Upper lobe of left lung (tissue), 4 donors: Measurements from ENCODE around the gene EXOC6B.

ENCODE experiments used
- EP300 ChIP-seq, 4 donors: sonication (generic); formaldehyde crosslinking; IDR thresholded peaks; one replicate each; pipeline ENCODE4 v1.5.1; 2017; ENCODE audit warnings: antibody characterized with exemption in 4 of 4, control low read depth in 2 of 4
- POLR2A ChIP-seq, 4 donors: fragments of 450-650 bp; IDR thresholded peaks; one replicate each; pipeline ENCODE4 v1.5.1; 2016 to 2017; ENCODE audit warnings: antibody characterized with exemption in 4 of 4, mild to moderate bottlenecking in 2 of 4
- POLR2AphosphoS5 ChIP-seq, 2 donors: sonication (generic); formaldehyde crosslinking; IDR thresholded peaks; one replicate each; pipeline ENCODE4 v1.5.1; 2017; ENCODE audit warnings: antibody characterized with exemption in 2 of 2
- TF ChIP-seq, protein P1 (sequence below), 6 experiments: fragments of 450-650 bp in 4 of 6; fragments of 200-600 bp in 2 of 6; sonication (generic) in 2 of 6; IDR thresholded peaks; one replicate each; pipeline ENCODE4 v1.5.1; 2016 to 2019; ENCODE audit warnings: antibody characterized with exemption in 6 of 6

- TF ChIP-seq, protein P1, sequence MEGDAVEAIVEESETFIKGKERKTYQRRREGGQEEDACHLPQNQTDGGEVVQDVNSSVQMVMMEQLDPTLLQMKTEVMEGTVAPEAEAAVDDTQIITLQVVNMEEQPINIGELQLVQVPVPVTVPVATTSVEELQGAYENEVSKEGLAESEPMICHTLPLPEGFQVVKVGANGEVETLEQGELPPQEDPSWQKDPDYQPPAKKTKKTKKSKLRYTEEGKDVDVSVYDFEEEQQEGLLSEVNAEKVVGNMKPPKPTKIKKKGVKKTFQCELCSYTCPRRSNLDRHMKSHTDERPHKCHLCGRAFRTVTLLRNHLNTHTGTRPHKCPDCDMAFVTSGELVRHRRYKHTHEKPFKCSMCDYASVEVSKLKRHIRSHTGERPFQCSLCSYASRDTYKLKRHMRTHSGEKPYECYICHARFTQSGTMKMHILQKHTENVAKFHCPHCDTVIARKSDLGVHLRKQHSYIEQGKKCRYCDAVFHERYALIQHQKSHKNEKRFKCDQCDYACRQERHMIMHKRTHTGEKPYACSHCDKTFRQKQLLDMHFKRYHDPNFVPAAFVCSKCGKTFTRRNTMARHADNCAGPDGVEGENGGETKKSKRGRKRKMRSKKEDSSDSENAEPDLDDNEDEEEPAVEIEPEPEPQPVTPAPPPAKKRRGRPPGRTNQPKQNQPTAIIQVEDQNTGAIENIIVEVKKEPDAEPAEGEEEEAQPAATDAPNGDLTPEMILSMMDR (IDR thresholded peaks at IDR 0.05): no peak
- TF ChIP-seq POLR2A (IDR thresholded peaks at IDR 0.05): no peak
- TF ChIP-seq POLR2AphosphoS5 (IDR thresholded peaks at IDR 0.05): no peak
- TF ChIP-seq EP300 (IDR thresholded peaks at IDR 0.05): no peak
Observed at GRCh38 chr2:72214429-72215143, 611.2 kb downstream of the EXOC6B start.
